Vagina (tissue), 2 donors: ENCODE results near the gene SPATA24. TPM values are rescaled to one million over a fixed set of nuclear protein-coding genes. Genes with fewer than 3 reads are reported as not detected.

Experiments used
- DNase-seq, 2 donors: peaks; one replicate each; pipeline ENCODE4 v3.0.0-alpha.2; 2017; ENCODE audit errors: extremely low spot score in 2 of 2
- H3K27ac ChIP-seq: fragments of 200-600 bp; sonication (generic); one replicate; pipeline ENCODE4 v1.5.1; 2019
- H3K27me3 ChIP-seq: fragments of 200-600 bp; sonication (generic); one replicate; pipeline ENCODE4 v1.5.1; 2019
- H3K36me3 ChIP-seq, 2 donors: fragments of 200-600 bp; sonication (generic); one replicate each; pipeline ENCODE4 v1.5.1; 2017 to 2019
- H3K4me1 ChIP-seq: fragments of 200-600 bp; sonication (generic); one replicate; pipeline ENCODE4 v1.5.1; 2019
- H3K4me3 ChIP-seq, 2 donors: fragments of 200-600 bp; sonication (generic); 1 replicate in 1 of 2; 2 replicates in 1 of 2; pipeline ENCODE4 v1.5.1; 2016 to 2019
- H3K9me3 ChIP-seq: fragments of 200-600 bp; sonication (generic); one replicate; pipeline ENCODE4 v1.5.1; 2019
- POLR2A ChIP-seq, 2 donors: fragments of 450-650 bp; IDR thresholded peaks; one replicate each; pipeline ENCODE4 v1.6.1; 2017; ENCODE audit warnings: antibody characterized with exemption in 2 of 2, mild to moderate bottlenecking in 2 of 2, moderate library complexity in 2 of 2
- POLR2AphosphoS5 ChIP-seq, 2 donors: sonication (generic); formaldehyde crosslinking; IDR thresholded peaks; one replicate each; pipeline ENCODE4 v1.9.0; 2017; ENCODE audit warnings: antibody characterized with exemption in 2 of 2, mild to moderate bottlenecking in 2 of 2, low read depth in 1 of 2; ENCODE audit not compliant: insufficient read depth in 1 of 2
- intact Hi-C: fragments of 100-400 bp; cut with DNase I; formaldehyde crosslinking; loops from one replicate; pipeline ENCODE4 v1.15.1; 2023
- total RNA-seq: library from RNA; depleted of rRNA; stranded (reverse); fragments of >200 nt; gene quantifications from one replicate; pipeline ENCODE4 v1.2.3, GENCODE V29; 2016
- TF ChIP-seq, protein P1 (sequence below), 3 experiments: fragments of 450-650 bp in 2 of 3; fragments of 200-600 bp in 1 of 3; sonication (generic) in 1 of 3; IDR thresholded peaks; one replicate each; pipeline ENCODE4 v1.5.1; 2017 to 2019; ENCODE audit warnings: antibody characterized with exemption in 3 of 3, mild to moderate bottlenecking in 2 of 3, moderate library complexity in 2 of 3

The SPATA24 gene
- total RNA-seq, 1 donor from 2014 or later = 12.3 TPM

DNA sequence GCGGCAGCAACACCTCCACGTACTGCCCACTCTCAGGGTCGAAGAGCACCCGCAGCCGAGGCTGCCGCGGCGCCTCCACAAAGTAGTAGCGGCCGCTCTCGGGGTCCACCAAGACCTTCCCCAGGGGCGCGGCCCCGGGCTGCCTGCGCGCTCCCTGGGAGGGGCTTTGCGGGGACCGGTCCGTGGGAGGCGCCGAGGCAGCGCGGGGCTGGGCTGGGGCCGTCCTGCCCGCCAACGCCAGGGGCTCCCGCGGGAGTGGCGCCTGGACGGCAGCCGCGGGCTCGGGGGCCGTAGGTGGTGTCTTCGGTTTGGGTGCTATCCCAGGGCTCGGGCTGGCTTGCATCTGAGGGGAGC lies 11.6 kb downstream of the SPATA24 start:
- no peaks in the 10 kb centered on the region for H3K9me3 ChIP-seq
- DNase-seq = no peak
- peak overlapping the region; percentile 47 to 58 for H3K4me3 ChIP-seq
- H3K36me3 ChIP-seq = no peaks in the 10 kb centered on the region
- peak overlapping the region; percentile 18 for H3K27ac ChIP-seq
- TF ChIP-seq POLR2AphosphoS5 (IDR thresholded peaks at IDR 0.05; ENCODE audit: insufficient read depth in 1 of 2, low read depth in 1 of 2) (no peak), POLR2A (IDR thresholded peaks at IDR 0.05) (no peak)
- TF ChIP-seq, protein P1, sequence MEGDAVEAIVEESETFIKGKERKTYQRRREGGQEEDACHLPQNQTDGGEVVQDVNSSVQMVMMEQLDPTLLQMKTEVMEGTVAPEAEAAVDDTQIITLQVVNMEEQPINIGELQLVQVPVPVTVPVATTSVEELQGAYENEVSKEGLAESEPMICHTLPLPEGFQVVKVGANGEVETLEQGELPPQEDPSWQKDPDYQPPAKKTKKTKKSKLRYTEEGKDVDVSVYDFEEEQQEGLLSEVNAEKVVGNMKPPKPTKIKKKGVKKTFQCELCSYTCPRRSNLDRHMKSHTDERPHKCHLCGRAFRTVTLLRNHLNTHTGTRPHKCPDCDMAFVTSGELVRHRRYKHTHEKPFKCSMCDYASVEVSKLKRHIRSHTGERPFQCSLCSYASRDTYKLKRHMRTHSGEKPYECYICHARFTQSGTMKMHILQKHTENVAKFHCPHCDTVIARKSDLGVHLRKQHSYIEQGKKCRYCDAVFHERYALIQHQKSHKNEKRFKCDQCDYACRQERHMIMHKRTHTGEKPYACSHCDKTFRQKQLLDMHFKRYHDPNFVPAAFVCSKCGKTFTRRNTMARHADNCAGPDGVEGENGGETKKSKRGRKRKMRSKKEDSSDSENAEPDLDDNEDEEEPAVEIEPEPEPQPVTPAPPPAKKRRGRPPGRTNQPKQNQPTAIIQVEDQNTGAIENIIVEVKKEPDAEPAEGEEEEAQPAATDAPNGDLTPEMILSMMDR (IDR thresholded peaks at IDR 0.05) = no peak
- intact Hi-C loops = no loop called here
- peaks cover 5% of the 10 kb centered on the region for H3K27me3 ChIP-seq
- H3K4me1 ChIP-seq = peaks cover 49% of the 10 kb centered on the region

DNA sequence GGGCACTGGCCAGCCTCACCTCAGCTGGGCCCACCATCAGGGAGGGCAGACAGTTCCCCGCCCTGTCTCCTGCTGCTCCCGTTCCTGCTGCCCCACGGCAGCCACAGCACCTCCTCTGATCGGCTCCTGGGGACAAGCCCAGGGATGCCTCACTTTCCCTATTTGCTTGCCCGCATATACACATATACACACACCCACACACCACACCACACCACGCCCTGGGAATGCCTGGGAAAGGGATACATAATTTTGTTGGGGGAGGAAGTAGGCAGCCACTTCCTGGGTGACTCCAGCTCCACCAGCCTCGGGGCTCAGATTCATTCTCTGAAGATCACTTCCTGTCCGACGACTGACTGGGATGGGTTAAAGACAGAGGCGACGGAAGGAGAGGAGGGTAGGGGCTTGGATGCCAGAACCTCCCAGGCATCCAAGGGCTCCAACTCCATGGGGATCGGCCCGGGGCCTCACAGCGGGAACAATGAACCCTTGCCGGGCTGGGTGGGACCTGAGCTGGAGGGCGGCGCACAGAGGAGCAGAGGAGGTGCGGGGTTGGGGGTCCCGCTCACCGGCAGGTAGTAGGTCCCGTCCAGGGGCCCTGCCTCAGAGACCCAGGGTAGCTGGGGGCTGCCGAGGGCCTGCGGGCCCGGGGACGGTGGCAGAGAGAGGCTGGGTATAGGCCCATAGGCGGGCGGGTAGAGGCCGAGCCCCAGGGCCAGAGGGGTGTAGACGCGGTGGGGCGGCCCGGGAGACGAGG lies 12.1 kb downstream of the SPATA24 start:
- TF ChIP-seq POLR2A (IDR thresholded peaks at IDR 0.05) = no peak
- TF ChIP-seq, protein P1 (IDR thresholded peaks at IDR 0.05) = no peak
- no peak for TF ChIP-seq POLR2AphosphoS5 (IDR thresholded peaks at IDR 0.05; ENCODE audit: insufficient read depth in 1 of 2, low read depth in 1 of 2)
- Histone ChIP-seq H3K27ac (peak overlapping the region; percentile 18), H3K27me3 (peaks cover 5% of the 10 kb centered on the region), H3K4me1 (peaks cover 49% of the 10 kb centered on the region), H3K4me3 (peak overlapping the region; percentile 47 to 58), H3K36me3 (no peaks in the 10 kb centered on the region), H3K9me3 (no peaks in the 10 kb centered on the region)
- peak in 1 of 2 donors; percentile 94 for DNase-seq
- intact Hi-C loops = no loop called here

- no peak for DNase-seq
- no peak overlapping the region for H3K27ac ChIP-seq
- peaks cover 50% of the 10 kb centered on the region for H3K4me1 ChIP-seq
- intact Hi-C loops = no loop called here
- TF ChIP-seq POLR2A (IDR thresholded peaks at IDR 0.05) (no peak), POLR2AphosphoS5 (IDR thresholded peaks at IDR 0.05; ENCODE audit: insufficient read depth in 1 of 2, low read depth in 1 of 2) (no peak)
- TF ChIP-seq, protein P1 (IDR thresholded peaks at IDR 0.05) = no peak
- no peaks in the 10 kb centered on the region for H3K9me3 ChIP-seq
- H3K36me3 ChIP-seq = no peaks in the 10 kb centered on the region
- no peak overlapping the region for H3K4me3 ChIP-seq
- peaks cover 5% of the 10 kb centered on the region for H3K27me3 ChIP-seq
Measured at GRCh38 chr5:139390639-139391569, 13.0 kb downstream of the SPATA24 start.

GRCh38 chr5:139389701-139390638 lies 13.9 kb downstream of the SPATA24 start, which contains the start of gene MZB1:
Gene MZB1, minus strand, starts transcription at chr5:139389913. Its CDS starts 57 bp downstream, at chr5:139389856.
- DNase-seq = no peak
- TF ChIP-seq, protein P1 (IDR thresholded peaks at IDR 0.05) = no peak
- TF ChIP-seq POLR2AphosphoS5 (IDR thresholded peaks at IDR 0.05; ENCODE audit: insufficient read depth in 1 of 2, low read depth in 1 of 2) = peak in 1 of 2 donors; percentile 46
- intact Hi-C loops = no loop called here

More at GRCh38 chr5:139389701-139390638, 13.9 kb downstream of the SPATA24 start, which contains the start of gene MZB1:
- H3K4me1 ChIP-seq = peaks cover 55% of the 10 kb centered on the region
- no peaks in the 10 kb centered on the region for H3K9me3 ChIP-seq
- H3K27me3 ChIP-seq = peaks cover 5% of the 10 kb centered on the region
- H3K27ac ChIP-seq = no peak within 1 kb of the TSS
- H3K36me3 ChIP-seq = no peaks in the 10 kb centered on the region
- no peak within 1 kb of the TSS for H3K4me3 ChIP-seq
